HCT116 (cell line): ENCODE results near the gene TNFRSF8. TPM values are rescaled to one million over a fixed set of nuclear protein-coding genes. Genes with fewer than 3 reads are reported as not detected.

Experiments
- ATAC-seq: fragments of 200-7000 bp; cut with Tn5 transposase; 2 replicates; pipeline ENCODE4 v1.9.1; 2020; ENCODE audit warnings: mild to moderate bottlenecking, moderate library complexity
- BruUV-seq: library from RNA; stranded (reverse); fragments of 400-500 nt; replicated peaks from 2 replicates; lab custom pipeline; 2021; lab: Mats Ljungman, UMichigan
- CTCF ChIA-PET: fragments of 300-600 bp; sonication (Branson Sonifier 250); formaldehyde crosslinking; loops from one replicate; lab custom pipeline; 2021; ENCODE audit warnings: antibody characterized with exemption; lab: Charles Lee
- POLR2A ChIA-PET: fragments of 300-600, 350-600 bp; sonication (Branson Sonifier 250); formaldehyde crosslinking; loops from one replicate; lab custom pipeline; 2021; ENCODE audit warnings: antibody characterized with exemption; lab: Charles Lee
- RAD21 ChIA-PET, 2 experiments: fragments of 300-600 bp; sonication (Branson Sonifier 250); formaldehyde crosslinking; loops; one replicate each; lab custom pipeline; 2023; ENCODE audit warnings: low total read pairs in 2 of 2; ENCODE audit not compliant: uncharacterized antibody in 2 of 2, unreplicated experiment in 2 of 2, low non-redundant PET in 1 of 2; lab: Charles Lee
- DNase-seq: peaks from one replicate; pipeline ENCODE4 v3.0.0-alpha.2; 2010; ENCODE audit warnings: low read depth, low spot score
- H2AFZ ChIP-seq: fragments of 200-600 bp; shearing (Covaris generic), sonication (generic); 2 replicates; pipeline ENCODE4 v1.6.1; 2017; ENCODE audit warnings: low read depth, mixed run types, mixed read lengths, antibody characterized with exemption, low read length; ENCODE audit not compliant: poor library complexity, severe bottlenecking
- H3K27ac ChIP-seq: 2 replicates; pipeline ENCODE4 v1.5.1; 2012; ENCODE audit warnings: low read depth, low read length
- H3K27me3 ChIP-seq: fragments of 200-600 bp; sonication (generic); 2 replicates; pipeline ENCODE4 v1.6.1; 2016; ENCODE audit warnings: mixed run types, low read length, mixed read lengths; ENCODE audit not compliant: insufficient read depth
- H3K36me3 ChIP-seq, 2 experiments: fragments of 200-500 bp in 1 of 2; fragments of 200-600 bp in 1 of 2; sonication (Bioruptor generic) in 1 of 2; sonication (generic) in 1 of 2; 2 replicates each; pipeline versions ENCODE4 v1.5.1 to v1.6.1; 2014 to 2016; ENCODE audit warnings: low read length in 2 of 2, inconsistent platforms in 1 of 2, mixed read lengths in 1 of 2, mixed run types in 1 of 2; ENCODE audit not compliant: insufficient read depth in 2 of 2, control insufficient read depth in 1 of 2
- H3K4me1 ChIP-seq, 2 experiments: fragments of 200-600 bp in 1 of 2; sonication (generic) in 1 of 2; 2 replicates each; pipeline versions ENCODE4 v1.5.1 to v1.6.1; 2012 to 2017; ENCODE audit warnings: low read length in 2 of 2, inconsistent platforms in 1 of 2, mild to moderate bottlenecking in 1 of 2, mixed read lengths in 1 of 2, mixed run types in 1 of 2, moderate library complexity in 1 of 2; ENCODE audit not compliant: insufficient read depth in 2 of 2, control insufficient read depth in 1 of 2
- H3K4me2 ChIP-seq: fragments of 200-600 bp; sonication (generic); 2 replicates; pipeline ENCODE4 v1.6.1; 2017; ENCODE audit warnings: mixed run types, low read length, mixed read lengths
- H3K4me3 ChIP-seq, 2 experiments: fragments of 200-600 bp in 1 of 2; sonication (generic) in 1 of 2; replicated peaks in 1 of 2; 2 replicates each; pipeline ENCODE4 v1.5.1; 2011 to 2016; ENCODE audit warnings: low read length in 2 of 2, control low read depth in 1 of 2, low read depth in 1 of 2, mild to moderate bottlenecking in 1 of 2, mixed read lengths in 1 of 2, mixed run types in 1 of 2
- H3K79me2 ChIP-seq: fragments of 200-600 bp; sonication (generic); 2 replicates; pipeline ENCODE4 v1.6.1; 2017; ENCODE audit warnings: mild to moderate bottlenecking, mixed run types, low read length, moderate library complexity, mixed read lengths; ENCODE audit not compliant: insufficient read depth
- H3K9ac ChIP-seq: fragments of 200-600 bp; sonication (generic); 2 replicates; pipeline ENCODE4 v1.6.1; 2016; ENCODE audit warnings: low read length, mixed read lengths
- H3K9me2 ChIP-seq: fragments of 200-600 bp; sonication (generic), shearing (Covaris generic); 2 replicates; pipeline ENCODE4 v1.6.1; 2017; ENCODE audit warnings: mixed run types, mild to moderate bottlenecking, moderate library complexity; ENCODE audit not compliant: insufficient read depth
- H3K9me3 ChIP-seq, 2 experiments: fragments of 200-500 bp in 1 of 2; fragments of 200-600 bp in 1 of 2; sonication (Bioruptor generic) in 1 of 2; sonication (generic) in 1 of 2; 2 replicates each; pipeline ENCODE4 v1.6.1; 2014 to 2017; ENCODE audit warnings: low read length in 2 of 2, mixed read lengths in 2 of 2, inconsistent platforms in 1 of 2, low read depth in 1 of 2, mild to moderate bottlenecking in 1 of 2, mixed run types in 1 of 2, moderate library complexity in 1 of 2; ENCODE audit not compliant: control insufficient read depth in 1 of 2, insufficient read depth in 1 of 2
- H4K20me1 ChIP-seq: fragments of 200-600 bp; sonication (generic), shearing (Covaris generic); 2 replicates; pipeline ENCODE4 v1.6.1; 2017; ENCODE audit warnings: mixed run types, mild to moderate bottlenecking, moderate library complexity; ENCODE audit not compliant: insufficient read depth
- CBX3 ChIP-seq: IDR thresholded peaks from 2 replicates; pipeline ENCODE4 v1.6.1; 2012; ENCODE audit warnings: low read depth
- CEBPB ChIP-seq: IDR thresholded peaks from 2 replicates; pipeline ENCODE4 v1.6.1; 2012; ENCODE audit warnings: low read depth
- CTCF ChIP-seq, 3 experiments: fragments of 200-600 bp in 1 of 3; sonication (generic) in 1 of 3; IDR thresholded peaks in 2 of 3; conservative IDR thresholded peaks in 1 of 3; 2 replicates each; pipeline ENCODE4 v1.5.1; 2012 to 2017; ENCODE audit warnings: low read depth in 2 of 3, low read length in 2 of 3, antibody characterized with exemption in 1 of 3, borderline replicate concordance in 1 of 3, control low read depth in 1 of 3, mild to moderate bottlenecking in 1 of 3, mixed read lengths in 1 of 3, mixed run types in 1 of 3, moderate library complexity in 1 of 3; ENCODE audit not compliant: insufficient read depth in 1 of 3
- EGR1 ChIP-seq: IDR thresholded peaks from 2 replicates; pipeline ENCODE4 v1.6.1; 2012; ENCODE audit warnings: low read depth
- ELF1 ChIP-seq: IDR thresholded peaks from 2 replicates; pipeline ENCODE4 v1.6.1; 2012; ENCODE audit warnings: low read depth, borderline replicate concordance
- JUND ChIP-seq: IDR thresholded peaks from 2 replicates; pipeline ENCODE4 v1.6.1; 2012
- MAX ChIP-seq: IDR thresholded peaks from 2 replicates; pipeline ENCODE4 v1.6.1; 2012
- POLR2A ChIP-seq: IDR thresholded peaks from 2 replicates; pipeline ENCODE4 v1.7.0; 2011; ENCODE audit warnings: borderline replicate concordance; ENCODE audit not compliant: insufficient read depth, insufficient read length; ENCODE audit errors: extremely low read depth
- POLR2AphosphoS5 ChIP-seq: IDR thresholded peaks from 2 replicates; pipeline ENCODE4 v1.6.1; 2011; ENCODE audit warnings: mild to moderate bottlenecking, low read depth, low read length, moderate library complexity
- RAD21 ChIP-seq: IDR thresholded peaks from 2 replicates; pipeline ENCODE4 v1.6.1; 2012; ENCODE audit warnings: low read depth, mild to moderate bottlenecking
- SIN3A ChIP-seq: IDR thresholded peaks from 2 replicates; pipeline ENCODE4 v1.6.1; 2012; ENCODE audit warnings: low read depth
- SP1 ChIP-seq: IDR thresholded peaks from 2 replicates; pipeline ENCODE4 v1.6.1; 2012; ENCODE audit warnings: low read depth
- SRF ChIP-seq: IDR thresholded peaks from 2 replicates; pipeline ENCODE4 v1.6.1; 2012; ENCODE audit warnings: low read depth
- TCF7L2 ChIP-seq: IDR thresholded peaks from 2 replicates; pipeline ENCODE4 v1.7.0; 2011; ENCODE audit warnings: borderline replicate concordance, inconsistent platforms; ENCODE audit not compliant: insufficient read depth, insufficient read length; ENCODE audit errors: extremely low read depth
- YY1 ChIP-seq: IDR thresholded peaks from 2 replicates; pipeline ENCODE4 v1.6.1; 2011; ENCODE audit warnings: low read length, low read depth, moderate library complexity, mild to moderate bottlenecking; ENCODE audit not compliant: insufficient replicate concordance; ENCODE audit errors: extremely low read depth
- ZFX ChIP-seq: fragments of 450-650 bp; IDR thresholded peaks from 2 replicates; pipeline ENCODE4 v1.6.1; 2017
- ZNF274 ChIP-seq: fragments of 200-500 bp; sonication (Bioruptor generic); IDR thresholded peaks from 2 replicates; pipeline ENCODE4 v1.6.1; 2014; ENCODE audit warnings: mild to moderate bottlenecking, low read depth, low read length, inconsistent platforms
- intact Hi-C: fragments of 100-400 bp; cut with micrococcal nuclease; formaldehyde crosslinking; loops from 2 replicates; pipeline ENCODE4 v1.10.0; 2022
- total RNA-seq: library from RNA; stranded (reverse); gene quantifications from one replicate; pipeline ENCODE4 v1.2.1, GENCODE V29; 2021; ENCODE audit not compliant: unreplicated experiment
- TF ChIP-seq, protein P1 (sequence below): IDR thresholded peaks from 2 replicates; pipeline ENCODE4 v1.6.1; 2012; ENCODE audit warnings: low read depth
- TF ChIP-seq, protein P2 (sequence below): IDR thresholded peaks from 2 replicates; pipeline ENCODE4 v1.6.1; 2011; ENCODE audit warnings: mild to moderate bottlenecking, low read length, moderate library complexity; ENCODE audit not compliant: insufficient replicate concordance; ENCODE audit errors: extremely low read depth
- TF ChIP-seq, protein P3 (sequence below): IDR thresholded peaks from 2 replicates; pipeline ENCODE4 v1.6.1; 2012

The TNFRSF8 gene
- total RNA-seq, 1 experiment from 2014 or later = 0.17 TPM

DNA sequence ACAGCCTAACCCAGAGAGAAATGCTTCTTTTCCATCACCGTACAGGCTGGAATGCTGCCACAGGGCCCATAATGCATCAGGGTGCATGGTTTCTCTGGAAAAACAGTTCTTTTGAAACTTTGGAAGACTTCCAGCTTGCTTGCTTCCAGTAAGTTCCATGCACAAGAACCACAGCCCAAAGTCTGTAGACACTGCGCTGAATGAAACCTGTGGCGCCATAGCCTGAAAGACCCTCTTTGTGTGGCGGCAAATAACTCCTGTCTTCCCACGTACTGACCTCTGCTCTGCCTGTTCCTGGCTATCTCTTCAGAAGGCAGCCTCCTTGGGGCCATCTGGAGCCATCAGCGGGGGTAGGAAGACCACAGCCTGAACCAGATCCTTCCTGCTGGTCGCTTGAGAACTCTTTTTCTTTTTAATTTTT lies 28.7 kb upstream of the TNFRSF8 start:
- ChIA-PET RAD21 (no interaction called here), CTCF (no interaction called here)

More for the DNA sequence above, 28.7 kb upstream of the TNFRSF8 start:
- no peak for DNase-seq
- H2AFZ ChIP-seq = no peak overlapping the region
- no peak overlapping the region for H3K9ac ChIP-seq
- TF ChIP-seq TCF7L2 (no peak), POLR2AphosphoS5 (no peak), JUND (no peak), SIN3A (no peak), ELF1 (no peak), MAX (no peak), SRF (no peak), CBX3 (no peak), EGR1 (no peak), CEBPB (no peak), CTCF (IDR thresholded peaks at IDR 0.05 in 2 of 3, conservative IDR thresholded peaks at IDR 0.05 in 1 of 3; ENCODE audit: borderline replicate concordance in 1 of 3, insufficient read depth in 1 of 3, low read depth in 2 of 3, low read length in 2 of 3) (no peak), YY1 (no peak), ZFX (no peak), SP1 (no peak), RAD21 (no peak), POLR2A (no peak), ZNF274 (no peak)
- TF ChIP-seq, protein P1, sequence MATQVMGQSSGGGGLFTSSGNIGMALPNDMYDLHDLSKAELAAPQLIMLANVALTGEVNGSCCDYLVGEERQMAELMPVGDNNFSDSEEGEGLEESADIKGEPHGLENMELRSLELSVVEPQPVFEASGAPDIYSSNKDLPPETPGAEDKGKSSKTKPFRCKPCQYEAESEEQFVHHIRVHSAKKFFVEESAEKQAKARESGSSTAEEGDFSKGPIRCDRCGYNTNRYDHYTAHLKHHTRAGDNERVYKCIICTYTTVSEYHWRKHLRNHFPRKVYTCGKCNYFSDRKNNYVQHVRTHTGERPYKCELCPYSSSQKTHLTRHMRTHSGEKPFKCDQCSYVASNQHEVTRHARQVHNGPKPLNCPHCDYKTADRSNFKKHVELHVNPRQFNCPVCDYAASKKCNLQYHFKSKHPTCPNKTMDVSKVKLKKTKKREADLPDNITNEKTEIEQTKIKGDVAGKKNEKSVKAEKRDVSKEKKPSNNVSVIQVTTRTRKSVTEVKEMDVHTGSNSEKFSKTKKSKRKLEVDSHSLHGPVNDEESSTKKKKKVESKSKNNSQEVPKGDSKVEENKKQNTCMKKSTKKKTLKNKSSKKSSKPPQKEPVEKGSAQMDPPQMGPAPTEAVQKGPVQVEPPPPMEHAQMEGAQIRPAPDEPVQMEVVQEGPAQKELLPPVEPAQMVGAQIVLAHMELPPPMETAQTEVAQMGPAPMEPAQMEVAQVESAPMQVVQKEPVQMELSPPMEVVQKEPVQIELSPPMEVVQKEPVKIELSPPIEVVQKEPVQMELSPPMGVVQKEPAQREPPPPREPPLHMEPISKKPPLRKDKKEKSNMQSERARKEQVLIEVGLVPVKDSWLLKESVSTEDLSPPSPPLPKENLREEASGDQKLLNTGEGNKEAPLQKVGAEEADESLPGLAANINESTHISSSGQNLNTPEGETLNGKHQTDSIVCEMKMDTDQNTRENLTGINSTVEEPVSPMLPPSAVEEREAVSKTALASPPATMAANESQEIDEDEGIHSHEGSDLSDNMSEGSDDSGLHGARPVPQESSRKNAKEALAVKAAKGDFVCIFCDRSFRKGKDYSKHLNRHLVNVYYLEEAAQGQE = no peak
- TF ChIP-seq, protein P2, sequence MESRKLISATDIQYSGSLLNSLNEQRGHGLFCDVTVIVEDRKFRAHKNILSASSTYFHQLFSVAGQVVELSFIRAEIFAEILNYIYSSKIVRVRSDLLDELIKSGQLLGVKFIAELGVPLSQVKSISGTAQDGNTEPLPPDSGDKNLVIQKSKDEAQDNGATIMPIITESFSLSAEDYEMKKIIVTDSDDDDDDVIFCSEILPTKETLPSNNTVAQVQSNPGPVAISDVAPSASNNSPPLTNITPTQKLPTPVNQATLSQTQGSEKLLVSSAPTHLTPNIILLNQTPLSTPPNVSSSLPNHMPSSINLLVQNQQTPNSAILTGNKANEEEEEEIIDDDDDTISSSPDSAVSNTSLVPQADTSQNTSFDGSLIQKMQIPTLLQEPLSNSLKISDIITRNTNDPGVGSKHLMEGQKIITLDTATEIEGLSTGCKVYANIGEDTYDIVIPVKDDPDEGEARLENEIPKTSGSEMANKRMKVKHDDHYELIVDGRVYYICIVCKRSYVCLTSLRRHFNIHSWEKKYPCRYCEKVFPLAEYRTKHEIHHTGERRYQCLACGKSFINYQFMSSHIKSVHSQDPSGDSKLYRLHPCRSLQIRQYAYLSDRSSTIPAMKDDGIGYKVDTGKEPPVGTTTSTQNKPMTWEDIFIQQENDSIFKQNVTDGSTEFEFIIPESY = no peak
- TF ChIP-seq, protein P3, sequence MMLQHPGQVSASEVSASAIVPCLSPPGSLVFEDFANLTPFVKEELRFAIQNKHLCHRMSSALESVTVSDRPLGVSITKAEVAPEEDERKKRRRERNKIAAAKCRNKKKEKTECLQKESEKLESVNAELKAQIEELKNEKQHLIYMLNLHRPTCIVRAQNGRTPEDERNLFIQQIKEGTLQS = no peak
- no peak overlapping the region for H3K4me2 ChIP-seq
- H3K27ac ChIP-seq = no peak overlapping the region
- H3K4me3 ChIP-seq = no peak overlapping the region
- H3K36me3 ChIP-seq = peaks cover 2 to 3% of the 10 kb centered on the region in 2 experiments; a peak in 2 of 4 replicates
- H3K4me1 ChIP-seq = no peaks in the 10 kb centered on the region
- no peak for ATAC-seq
- H3K27me3 ChIP-seq = no peaks in the 10 kb centered on the region
- H4K20me1 ChIP-seq = no peaks in the 10 kb centered on the region
- no TSS peak for BruUV-seq
- no peaks in the 10 kb centered on the region for H3K9me3 ChIP-seq
- H3K79me2 ChIP-seq = no peaks in the 10 kb centered on the region
- intact Hi-C loops = loop anchor here (5.0 kb wide), 1 partner anchor 67 kb away; no protein-coding TSS in a partner anchor
- H3K9me2 ChIP-seq = no peaks in the 10 kb centered on the region
- POLR2A ChIA-PET = interaction anchor here (0.6 to 2.1 kb wide), 3 partner anchors 16 to 126 kb away, joined by 3 to 4 read pairs (median 4); no protein-coding TSS in a partner anchor
